Measurements from ENCODE around the gene CBX7.

Gene CBX7

DNA sequence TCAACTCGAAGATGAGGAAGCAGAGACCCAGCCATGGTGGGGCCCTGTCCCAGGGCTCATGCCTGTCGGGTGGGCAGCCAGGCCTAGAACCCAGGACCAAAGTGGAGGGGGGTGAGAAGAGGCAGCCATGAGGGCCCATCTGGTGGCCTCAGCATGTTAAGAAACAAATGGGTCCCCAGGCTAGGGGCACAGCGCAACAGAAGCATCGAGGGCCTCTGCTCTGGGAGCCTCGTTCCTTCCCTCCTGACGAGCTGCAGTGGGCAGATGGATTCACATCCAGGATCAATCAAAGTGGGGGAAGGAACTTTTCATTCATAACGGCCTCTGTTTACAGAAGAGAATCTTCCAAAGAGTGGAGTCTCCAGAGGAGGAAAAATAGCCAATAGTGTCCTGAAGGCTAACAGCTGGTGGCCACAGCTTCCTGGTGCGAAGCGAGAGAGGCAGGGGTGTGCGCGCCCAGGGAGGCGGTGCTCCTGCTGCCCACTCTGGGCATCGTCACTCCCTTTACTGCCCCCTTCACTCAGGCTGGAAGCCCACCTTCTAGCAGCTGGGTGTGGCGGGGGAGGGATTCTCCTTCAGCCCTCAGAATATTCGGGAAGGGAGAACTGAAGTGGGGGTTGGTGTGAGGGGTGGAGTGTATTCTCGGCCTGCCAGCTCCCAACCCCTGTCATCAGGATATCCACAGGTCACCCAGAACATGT, 4.3 kb downstream of the CBX7 start:
- in situ Hi-C loops (cut with HindIII; ENCODE audit: low sequenced_read_pairs), result no loop called here

DNA sequence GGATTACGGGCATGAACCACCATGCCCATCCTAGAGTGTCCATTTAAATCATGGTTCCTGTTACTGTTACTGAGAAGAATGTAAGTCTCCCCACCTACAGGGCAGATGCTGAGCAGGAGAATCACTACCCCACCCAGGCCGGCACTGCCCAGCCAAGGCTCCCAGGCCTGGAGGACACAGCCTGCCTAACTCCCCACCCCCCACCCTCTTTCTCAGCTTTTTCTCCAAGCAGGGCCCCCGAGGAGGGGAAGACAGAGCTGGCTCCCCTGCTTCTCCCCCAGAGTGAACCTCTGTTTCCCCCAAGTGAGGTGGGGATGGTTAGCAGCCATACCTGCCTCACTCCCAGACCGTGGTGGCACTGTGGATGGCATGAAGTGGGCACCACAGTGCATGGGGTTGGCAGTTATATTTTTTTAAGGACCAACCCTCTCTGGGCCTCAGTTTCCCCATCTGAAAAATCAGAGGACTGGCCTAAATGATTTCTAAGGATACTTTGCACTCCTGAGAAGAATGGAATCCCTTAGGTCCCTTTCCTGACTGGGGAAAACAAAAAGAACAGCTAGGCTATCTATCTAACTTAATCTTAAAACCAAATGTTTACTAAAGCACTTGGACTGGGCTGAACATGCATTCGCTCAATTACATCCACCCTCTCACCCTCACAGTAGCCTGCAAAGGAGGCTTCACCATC, 5.0 kb downstream of the CBX7 start:
- in situ Hi-C loops (cut with HindIII; ENCODE audit: low sequenced_read_pairs), result no loop called here

DNA sequence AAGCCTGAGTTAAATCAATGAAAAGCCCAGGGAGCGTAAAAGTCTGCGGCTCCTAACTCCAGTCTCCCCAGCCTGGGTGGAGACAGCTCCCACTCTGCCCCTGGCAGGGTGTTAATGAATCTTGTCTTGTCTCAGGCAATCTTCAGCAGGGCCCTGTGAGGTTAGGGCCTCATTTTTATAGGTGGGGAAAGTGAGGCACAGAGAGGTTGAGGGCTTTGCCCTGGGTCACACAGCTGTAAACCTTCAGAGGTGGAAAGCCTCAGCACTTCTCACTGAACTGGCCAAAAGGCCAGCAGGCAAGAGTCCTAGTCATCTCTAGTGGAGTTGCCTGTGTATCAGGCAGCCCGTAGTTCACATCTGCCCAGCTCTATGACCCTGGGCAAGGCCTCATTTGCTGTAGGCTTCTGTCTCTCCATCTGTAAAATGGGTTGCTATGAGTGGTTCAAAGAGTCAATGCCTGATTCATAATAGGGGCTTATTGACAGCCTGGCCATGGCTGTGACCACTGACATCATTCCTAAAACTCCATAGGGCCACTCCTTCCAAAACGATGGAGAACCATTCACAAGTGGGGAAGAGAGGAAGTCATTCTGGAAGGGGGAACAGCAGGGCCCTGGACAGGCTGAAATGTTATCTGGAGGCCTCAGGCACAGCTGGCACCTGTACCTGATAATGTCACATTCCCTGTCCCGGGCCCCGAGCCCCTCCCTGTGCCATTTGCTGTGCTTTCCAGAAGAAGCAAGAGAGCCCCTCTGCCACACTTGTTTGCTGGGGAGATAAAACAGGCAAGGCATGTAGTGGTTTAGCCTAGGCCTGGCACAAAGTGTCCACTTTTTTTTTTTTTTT, 6.0 kb downstream of the CBX7 start:
- in situ Hi-C loops (cut with HindIII; ENCODE audit: low sequenced_read_pairs), result no loop called here

DNA sequence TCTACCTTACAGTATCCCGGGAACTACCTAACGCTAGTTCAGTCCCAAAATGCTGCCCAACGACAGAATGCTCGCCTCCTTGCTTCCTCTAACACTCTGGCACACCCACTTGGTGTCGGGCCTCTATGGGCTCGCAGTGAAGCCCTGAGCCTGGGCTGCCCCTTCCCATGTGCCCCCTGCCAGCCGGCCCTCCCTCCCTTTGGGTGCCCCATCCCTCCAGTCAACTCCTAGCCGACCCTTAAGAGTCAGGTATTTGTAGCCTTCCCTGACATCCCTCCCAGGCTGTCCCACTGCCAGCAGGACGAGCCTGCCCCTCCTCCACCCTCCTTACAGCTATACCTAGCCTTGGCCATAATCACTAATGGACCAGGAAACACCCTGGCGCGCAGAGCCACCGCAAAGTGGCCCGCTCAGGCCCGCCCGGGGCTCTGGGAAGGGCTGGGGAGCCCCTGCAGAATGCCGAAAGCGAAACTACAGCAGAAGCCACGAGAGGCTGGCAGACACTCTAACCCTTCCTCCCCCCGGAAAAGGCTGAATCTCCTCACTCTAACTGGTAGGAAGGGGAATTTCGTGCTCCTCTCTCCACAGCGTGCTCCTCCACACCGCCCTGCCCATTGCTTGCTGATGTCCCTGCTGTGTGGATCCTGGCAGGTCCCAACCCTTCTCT, 8.2 kb downstream of the CBX7 start:
- in situ Hi-C loops (cut with HindIII; ENCODE audit: low sequenced_read_pairs), result no loop called here

DNA sequence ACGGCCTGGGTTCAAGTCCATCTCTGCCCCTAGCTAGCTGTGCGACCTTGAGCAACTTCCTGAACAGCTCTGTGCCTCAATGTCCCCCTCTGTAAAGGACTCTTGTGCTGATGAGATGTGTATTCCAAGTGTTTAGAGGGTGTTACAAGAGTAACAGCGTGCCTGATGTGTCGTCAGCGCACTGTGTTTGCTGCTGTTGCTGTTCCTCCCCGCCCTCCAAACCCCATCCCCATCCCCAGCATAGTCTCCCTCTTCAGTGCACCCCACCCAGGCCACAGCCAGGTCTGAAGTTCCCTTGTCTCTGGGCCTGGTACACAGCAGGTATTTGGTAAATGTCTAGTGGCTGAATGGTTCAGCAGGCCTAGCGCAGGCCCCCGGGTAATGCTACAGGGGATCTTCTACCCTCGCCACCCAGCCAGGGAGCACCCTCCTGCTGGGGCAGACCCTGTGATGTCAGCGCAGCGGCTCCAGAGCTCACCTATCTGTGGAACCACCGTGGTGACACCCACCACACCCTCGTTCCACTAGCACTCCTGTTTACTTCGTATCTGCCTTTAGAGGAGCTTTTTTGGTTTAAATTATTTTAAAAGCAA, 10.3 kb downstream of the CBX7 start:
- in situ Hi-C loops (cut with HindIII; ENCODE audit: low sequenced_read_pairs), result no loop called here

DNA sequence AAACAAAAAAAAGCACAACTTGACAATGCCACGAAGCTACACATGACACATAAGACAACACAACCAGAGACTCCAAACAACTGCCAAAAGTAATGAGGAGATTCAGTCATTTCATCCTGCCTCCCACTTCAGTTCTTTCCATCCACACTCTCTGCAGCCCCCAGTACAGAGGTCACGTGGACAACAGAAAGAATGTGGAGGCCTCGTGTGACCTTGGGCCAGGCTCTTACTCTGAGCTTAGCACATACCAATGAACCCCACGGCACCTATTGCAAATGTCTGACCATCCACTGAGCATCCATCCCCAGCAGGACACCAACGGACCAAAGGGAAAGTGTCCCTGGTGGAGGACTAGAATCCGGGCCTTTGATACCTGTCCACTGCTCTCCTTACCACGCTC, 12.5 kb downstream of the CBX7 start:
- in situ Hi-C loops (cut with HindIII; ENCODE audit: low sequenced_read_pairs), result no loop called here

DNA sequence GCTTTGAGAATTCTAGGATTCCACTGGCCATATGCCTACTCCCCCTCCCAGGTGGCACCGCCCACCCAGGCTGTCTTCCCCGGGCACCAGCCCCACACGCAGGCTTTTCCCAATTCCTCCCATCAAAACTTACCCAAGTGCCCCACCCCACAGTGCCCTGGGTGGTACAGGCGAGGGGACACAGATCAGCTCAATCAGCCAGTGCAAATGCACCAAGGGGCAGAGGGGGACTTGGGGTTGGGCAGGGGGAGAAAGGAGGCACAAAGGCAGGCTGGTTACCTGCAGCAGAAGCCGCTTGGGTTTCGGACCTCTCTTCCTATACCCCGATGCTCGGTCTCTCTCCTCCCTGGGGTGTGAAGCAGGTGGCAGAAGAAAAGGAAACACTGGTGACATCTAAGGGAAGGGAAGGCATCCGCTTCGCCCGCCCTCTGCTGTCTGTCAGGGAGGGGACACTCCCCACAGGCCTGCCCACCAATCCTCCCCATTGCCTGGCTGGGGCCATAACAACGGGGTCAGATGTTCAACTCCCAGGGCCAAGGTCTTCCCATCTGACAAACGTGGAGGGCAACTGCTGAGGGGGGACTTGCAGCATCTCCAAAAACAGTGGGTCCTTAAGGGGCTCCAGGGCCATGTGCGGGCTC, 14.0 kb downstream of the CBX7 start:
- in situ Hi-C loops (cut with HindIII; ENCODE audit: low sequenced_read_pairs), result no loop called here

DNA sequence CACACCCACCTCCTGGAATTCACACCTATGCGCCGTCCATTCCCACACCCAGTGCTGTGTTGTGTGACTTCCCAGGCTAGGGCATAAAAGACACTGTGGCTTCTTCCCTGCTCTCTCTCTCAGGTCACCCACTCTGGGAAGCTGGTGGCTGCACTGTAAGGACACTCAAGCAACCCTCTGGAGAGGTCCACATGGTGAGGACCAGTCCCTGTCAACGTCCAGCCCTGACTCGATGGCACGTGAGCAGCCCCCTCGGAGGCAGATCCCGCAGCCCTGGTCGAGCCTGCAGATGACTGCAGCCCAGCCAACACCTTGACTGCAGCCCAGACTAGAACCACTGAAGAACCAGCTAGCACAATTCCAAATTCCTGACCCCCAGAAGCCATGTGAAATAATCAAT, 16.2 kb downstream of the CBX7 start:
- in situ Hi-C loops (cut with HindIII; ENCODE audit: low sequenced_read_pairs), result no loop called here

DNA sequence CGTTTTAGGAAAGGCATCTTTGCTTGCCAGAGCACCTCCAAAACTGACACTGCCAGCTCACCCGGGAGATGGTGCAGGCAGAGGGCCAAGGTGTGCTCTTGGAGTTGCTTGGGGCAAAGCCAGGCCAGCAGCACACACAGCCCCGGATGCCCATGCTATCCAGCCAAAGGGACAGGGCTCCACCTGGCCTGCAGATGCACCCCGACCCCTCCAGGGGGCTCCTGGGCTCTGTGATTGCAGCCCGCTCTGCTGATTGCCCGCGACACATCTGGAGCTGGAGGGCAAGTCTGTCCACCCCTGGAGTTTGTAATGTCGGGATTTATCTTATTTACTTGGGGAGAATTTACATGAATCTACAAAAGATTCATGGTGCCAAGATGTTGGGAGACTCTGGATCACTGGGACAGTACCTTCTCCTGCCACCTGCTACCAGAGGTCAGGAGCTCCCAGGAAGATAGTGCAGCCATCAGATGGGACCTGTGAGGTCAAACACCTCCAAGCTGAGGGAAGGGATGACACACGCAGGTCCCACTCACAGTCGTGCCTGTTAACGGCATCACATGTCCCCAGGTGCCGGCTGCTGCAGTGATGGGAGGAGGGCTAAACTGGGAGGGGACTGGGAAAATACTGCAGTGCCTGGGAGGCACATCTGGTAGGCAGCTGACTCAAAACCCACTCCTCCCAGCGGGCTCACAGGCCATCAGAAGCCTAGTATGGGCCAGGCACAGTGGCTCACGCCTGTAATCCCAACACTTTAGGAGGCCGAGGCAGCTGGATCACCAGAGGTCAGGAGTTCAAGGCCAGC, 17.2 kb downstream of the CBX7 start:
- in situ Hi-C loops (cut with HindIII; ENCODE audit: low sequenced_read_pairs), result no loop called here

DNA sequence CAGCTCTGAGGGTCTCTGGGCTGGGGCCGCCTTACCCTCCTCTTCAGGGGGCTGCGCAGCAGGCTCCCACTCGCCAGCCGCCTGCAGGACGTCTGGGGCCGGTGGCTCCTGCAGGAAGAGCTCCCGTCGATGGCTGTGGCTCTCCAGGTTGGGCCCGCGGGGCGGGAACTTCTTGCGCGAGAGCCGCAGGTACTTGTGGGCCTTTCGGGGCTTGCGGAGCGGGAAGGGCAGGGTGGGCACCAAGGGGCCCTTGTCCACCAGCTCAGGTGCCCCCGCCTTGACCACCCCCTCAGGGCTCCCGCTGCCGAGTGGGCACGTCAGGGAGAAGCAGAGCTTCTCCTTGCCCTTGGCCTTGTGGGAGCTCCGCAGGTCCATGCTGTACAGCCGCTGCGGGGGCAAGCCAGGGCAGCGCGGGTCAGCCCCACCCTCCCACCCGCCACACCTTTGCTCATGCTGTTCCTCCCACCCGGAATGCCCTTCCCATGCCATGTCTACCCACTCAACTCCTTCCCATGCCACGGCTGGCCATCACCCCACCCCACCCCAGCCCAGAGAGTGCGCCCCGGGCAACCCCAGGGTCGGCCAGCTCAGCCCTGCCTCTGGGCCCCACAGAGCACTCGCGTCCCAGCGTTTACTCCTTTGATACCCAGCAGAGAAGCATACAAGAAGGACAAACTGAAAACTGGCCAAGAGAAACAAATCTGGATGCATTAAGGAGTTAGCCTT, 18.0 kb downstream of the CBX7 start:
- in situ Hi-C loops (cut with HindIII; ENCODE audit: low sequenced_read_pairs), result no loop called here

DNA sequence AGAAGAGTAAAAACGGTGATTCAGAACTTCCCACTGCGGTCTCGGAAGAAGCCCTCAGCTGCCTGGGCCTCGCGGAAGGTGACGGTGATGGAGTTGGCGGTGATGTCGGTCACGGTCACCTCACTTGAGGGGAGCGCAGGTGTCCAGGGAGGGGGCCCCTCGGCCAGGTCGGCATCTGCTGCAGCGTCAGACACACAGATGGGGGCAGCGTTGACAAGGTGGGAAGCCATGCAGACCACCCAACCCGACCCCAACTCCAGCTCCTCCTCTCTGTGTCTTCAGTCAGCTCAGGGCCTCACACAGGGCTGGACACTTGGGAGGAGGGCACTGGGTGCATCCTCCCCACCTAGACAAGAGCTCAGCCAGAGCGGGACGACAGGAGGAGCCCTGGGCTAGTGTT, 18.6 kb downstream of the CBX7 start:
- in situ Hi-C loops (cut with HindIII; ENCODE audit: low sequenced_read_pairs), result no loop called here

DNA sequence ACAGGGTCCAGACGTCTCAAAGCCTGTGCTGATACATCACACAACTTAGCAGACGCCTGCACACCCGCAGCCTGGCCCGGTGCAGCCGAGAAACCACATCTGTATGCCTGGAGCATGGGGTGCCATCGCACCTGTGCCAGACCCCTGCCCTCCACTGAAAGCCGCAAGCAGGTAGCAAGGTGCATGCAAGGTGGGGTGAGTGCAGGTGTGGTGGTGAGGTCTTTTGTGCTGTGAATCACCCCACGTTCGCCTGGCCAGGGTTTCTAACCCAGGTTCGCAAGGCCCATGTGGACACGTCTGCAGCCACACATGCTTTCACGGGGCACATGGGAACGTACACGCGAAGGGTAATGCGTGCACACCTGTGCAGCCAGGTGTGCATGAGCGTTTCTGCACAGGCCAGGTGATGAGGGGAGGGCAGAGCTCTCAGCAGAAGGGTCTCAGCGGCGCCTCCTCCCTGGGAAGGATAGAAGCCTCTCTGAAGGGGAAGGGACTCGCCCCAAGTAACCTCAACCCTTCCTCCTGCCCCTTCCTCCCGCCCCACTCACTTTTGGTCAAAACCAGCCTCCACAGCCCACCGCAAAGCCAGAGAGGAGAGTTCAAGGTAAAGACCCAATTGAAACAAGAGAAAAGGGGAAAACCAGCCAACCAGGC, 19.5 kb downstream of the CBX7 start:
- in situ Hi-C loops (cut with HindIII; ENCODE audit: low sequenced_read_pairs), result no loop called here

DNA sequence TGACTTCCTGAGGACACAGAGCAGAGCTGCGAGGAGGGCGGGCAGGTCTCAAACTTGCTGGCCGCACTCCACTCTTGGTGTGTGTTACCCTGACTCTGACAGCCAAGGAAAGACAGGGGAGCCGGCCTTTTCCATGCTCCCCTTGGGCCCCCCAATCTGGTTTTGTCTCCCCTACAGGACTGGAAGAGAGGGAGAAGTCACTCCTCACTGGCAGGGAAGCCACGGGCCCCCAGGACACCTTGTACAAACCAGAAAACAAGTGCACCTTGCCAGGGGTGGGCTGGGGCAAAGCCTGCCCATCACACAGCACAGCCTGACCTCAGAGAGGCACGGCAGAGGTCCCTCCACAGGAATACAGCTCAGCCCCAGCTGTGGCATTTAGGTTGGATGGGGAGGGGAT, 20.2 kb downstream of the CBX7 start:
- in situ Hi-C loops (cut with HindIII; ENCODE audit: low sequenced_read_pairs), result no loop called here

DNA sequence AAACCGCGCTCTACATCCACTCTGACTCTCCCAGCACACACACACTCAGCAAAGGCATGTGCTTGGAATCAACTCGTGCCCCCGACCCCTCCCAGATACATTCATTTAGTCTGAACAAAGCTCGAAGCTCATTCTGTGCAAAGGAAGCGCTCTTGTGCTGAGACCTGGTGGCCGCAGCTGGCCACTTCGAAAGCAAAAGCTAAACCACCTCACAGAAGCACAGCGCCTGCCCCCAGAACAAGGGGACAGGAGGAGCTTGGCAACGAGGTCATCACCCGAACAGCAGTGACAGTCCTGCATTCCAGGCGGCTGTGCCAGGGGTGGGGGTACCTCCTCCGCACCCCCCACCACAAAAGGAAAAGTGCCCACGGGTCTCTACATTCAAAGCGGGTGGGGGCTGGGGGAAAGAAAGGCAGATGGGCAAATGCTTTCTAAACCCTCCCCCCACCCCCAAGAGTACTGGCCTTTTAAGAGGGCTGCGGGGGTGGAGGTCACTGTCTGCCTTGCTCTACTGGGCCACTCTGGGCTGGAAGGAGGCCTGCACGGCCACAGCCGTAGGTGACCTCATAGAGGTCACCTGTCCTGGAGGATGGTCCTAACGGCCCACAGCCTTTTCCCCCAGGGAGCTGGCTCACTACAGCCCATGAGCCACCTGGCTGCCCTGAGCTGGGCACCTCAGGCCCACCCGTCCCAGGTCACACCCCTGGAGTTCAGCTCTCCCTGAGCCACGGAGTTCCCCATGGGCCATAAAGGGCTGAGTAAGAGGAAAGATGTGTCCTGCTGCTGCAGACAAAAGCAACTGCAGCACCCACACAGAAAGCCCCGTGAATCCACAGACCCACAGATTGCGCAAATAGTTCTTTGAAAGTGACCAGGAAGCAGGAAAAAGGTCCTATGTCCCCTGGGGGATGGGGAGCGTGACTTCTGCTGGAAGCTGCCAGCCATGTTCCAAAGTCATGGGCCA, 21.3 kb downstream of the CBX7 start:
- in situ Hi-C loops (cut with HindIII; ENCODE audit: low sequenced_read_pairs), result no loop called here

DNA sequence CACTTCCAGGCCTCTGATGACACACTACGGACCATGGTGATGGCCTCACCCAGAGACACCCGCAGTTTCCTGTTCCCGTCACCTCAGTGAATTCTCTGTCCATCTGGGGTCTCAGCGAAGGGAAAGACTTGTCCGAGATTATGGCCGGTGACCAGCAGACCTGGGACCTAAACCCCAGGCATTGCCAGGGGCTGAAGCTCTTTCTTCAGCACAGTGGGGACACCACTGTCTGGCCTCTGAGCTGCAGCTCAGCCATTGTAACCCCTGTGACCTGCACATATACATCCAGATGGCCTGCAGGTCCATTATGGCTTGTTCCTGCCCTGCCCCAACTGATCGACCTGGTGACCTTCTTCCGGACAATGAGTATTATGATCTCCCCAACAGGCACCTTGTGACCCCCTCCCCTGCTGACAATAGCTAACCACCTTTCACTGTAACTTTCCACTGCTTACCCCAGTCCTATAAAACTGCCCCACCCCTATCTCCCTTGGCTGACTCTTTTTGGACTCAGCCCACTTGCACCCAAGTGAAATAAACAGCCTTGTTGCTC, 22.3 kb downstream of the CBX7 start:
- in situ Hi-C loops (cut with HindIII; ENCODE audit: low sequenced_read_pairs), result no loop called here

DNA sequence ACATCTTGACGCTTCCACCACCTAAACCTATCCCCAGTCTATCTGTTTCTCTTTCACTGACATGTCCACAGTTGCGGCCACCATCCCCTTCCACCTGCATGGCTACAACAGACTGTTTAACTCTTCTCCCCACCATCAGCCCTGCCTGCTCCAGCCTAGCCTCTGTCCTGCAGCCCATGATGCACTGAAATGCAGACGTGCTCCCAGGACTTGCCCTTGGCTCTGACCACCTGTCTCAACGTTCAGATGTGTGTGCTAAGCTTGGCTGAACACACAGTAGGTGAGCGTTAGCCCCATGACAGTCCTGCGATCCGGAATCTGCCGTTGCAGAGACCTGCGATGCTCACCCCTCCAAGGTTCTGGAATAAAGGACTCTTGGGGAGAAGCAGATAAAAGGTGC, 22.7 kb downstream of the CBX7 start:
- in situ Hi-C loops (cut with HindIII; ENCODE audit: low sequenced_read_pairs), result loop anchor here (5.0 kb wide), 2 partner anchors 122 to 188 kb away; partner anchors contain the start of gene RPL3

DNA sequence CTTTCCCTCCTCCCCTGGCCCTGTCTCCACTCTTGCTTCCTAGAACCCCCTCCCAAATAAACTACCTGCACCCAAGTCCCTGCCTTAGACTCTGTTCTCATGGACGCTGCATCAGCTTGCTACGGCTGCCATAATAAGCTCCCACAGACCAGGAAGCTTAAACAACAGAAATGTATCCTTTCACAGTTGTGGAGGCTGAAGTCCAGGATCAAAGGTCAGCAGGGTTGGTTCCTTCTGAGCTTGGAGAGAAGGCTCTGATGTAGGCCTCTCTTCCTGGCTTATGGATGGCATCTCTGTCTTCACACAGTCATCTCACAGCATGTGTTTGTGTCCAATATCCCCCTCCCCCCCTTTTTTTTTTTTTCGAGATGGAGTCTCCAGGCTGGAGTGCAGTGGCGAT, 23.4 kb downstream of the CBX7 start:
- in situ Hi-C loops (cut with HindIII; ENCODE audit: low sequenced_read_pairs), result loop anchor here (5.0 kb wide), 2 partner anchors 122 to 188 kb away; partner anchors contain the start of gene RPL3
